NB4 (cell line): ENCODE measurements around the gene STK36.

ENCODE experiments used
- DNase-seq: peaks from one replicate; pipeline ENCODE4 v3.0.0; 2010; ENCODE audit warnings: low read depth
- H3K4me3 ChIP-seq: one replicate; pipeline ENCODE4 v1.5.1; 2011; ENCODE audit warnings: mild to moderate bottlenecking, low read depth, low read length, moderate library complexity
- CTCF ChIP-seq: IDR thresholded peaks from one replicate; pipeline ENCODE4 v1.5.1; 2012; ENCODE audit warnings: low read depth, low read length
- MAX ChIP-seq: IDR thresholded peaks from 2 replicates; pipeline ENCODE4 v1.6.1; 2011; ENCODE audit warnings: low read depth, low read length
- MYC ChIP-seq: IDR thresholded peaks from 2 replicates; pipeline ENCODE4 v1.6.1; 2011; ENCODE audit warnings: low read depth, low read length
- POLR2A ChIP-seq: IDR thresholded peaks from 2 replicates; pipeline ENCODE4 v1.6.1; 2011; ENCODE audit warnings: mild to moderate bottlenecking; ENCODE audit not compliant: insufficient read length; ENCODE audit errors: extremely low read depth

STK36 gene

GRCh38 chr2:218732761-218733158 lies 60.9 kb downstream of the STK36 start:
- no peak overlapping the region for H3K4me3 ChIP-seq
- DNase-seq, result no peak
- TF ChIP-seq MAX (no peak), MYC (no peak), CTCF (no peak), POLR2A (no peak)

DNA sequence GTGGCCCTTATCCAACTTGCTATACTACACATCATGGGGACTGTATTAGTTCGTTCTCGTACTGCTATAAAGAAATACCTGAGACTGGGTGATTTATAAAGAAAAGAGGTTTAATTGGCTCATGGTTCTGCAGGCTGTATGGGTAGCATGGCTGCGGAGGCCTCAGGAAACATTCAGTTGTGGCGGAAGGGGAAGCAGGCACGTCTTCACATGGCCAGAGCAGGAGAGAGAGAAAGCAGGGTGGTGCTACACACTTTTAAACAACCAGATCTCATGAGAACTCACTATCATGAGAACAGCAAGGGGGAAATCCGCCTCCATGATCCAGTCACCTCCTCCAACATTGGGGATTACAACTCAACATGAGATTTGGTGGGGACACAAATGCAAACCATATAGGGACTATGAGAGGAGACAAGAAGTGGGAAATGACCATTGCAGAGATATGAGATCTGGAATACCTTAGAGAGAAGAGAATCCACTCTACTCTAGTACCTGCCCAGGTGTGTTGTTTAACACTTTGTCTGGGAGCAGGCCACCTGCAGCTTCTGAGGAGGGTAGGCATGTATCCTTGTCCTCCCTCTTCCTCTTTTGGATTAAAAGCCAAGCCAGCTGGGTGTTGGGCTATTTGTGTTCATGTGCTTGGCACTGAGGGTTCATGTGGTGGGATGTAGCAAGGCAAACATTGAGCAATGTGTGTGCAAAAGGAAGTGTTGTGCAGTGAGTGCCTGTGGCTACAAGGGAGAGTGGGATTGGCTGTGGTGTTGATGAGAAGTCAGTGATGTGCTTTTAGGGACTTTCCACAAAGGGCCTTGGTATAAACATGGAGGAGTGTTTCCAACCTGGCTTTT lies 61.5 kb downstream of the STK36 start:
- TF ChIP-seq CTCF (no peak), MYC (peak; percentile 89), MAX (peak; percentile 79)
- no peak overlapping the region for H3K4me3 ChIP-seq
- DNase-seq, result peak; percentile 96

GRCh38 chr2:218734190-218734975 lies 62.5 kb downstream of the STK36 start:
- no peak overlapping the region for H3K4me3 ChIP-seq
- TF ChIP-seq CTCF, result no peak
- TF ChIP-seq POLR2A, result no peak
- TF ChIP-seq MAX, result no peak
- no peak for TF ChIP-seq MYC
- no peak for DNase-seq

GRCh38 chr2:218736531-218736930 lies 64.6 kb downstream of the STK36 start:
- TF ChIP-seq MYC (no peak), CTCF (no peak), MAX (no peak), POLR2A (no peak)
- no peak for DNase-seq
- no peak overlapping the region for H3K4me3 ChIP-seq

- H3K4me3 ChIP-seq, result no peak overlapping the region
- DNase-seq, result peak; percentile 51
- no peak for TF ChIP-seq MAX
- no peak for TF ChIP-seq MYC
- TF ChIP-seq POLR2A, result no peak
- no peak for TF ChIP-seq CTCF
Measured at GRCh38 chr2:218743068-218743467, 71.2 kb downstream of the STK36 start.
